ENCODE data around the gene MTCL3.
A peak's percentile ranks its signal among the peaks of the same experiment; 100 is the strongest.

Gene MTCL3

DNA sequence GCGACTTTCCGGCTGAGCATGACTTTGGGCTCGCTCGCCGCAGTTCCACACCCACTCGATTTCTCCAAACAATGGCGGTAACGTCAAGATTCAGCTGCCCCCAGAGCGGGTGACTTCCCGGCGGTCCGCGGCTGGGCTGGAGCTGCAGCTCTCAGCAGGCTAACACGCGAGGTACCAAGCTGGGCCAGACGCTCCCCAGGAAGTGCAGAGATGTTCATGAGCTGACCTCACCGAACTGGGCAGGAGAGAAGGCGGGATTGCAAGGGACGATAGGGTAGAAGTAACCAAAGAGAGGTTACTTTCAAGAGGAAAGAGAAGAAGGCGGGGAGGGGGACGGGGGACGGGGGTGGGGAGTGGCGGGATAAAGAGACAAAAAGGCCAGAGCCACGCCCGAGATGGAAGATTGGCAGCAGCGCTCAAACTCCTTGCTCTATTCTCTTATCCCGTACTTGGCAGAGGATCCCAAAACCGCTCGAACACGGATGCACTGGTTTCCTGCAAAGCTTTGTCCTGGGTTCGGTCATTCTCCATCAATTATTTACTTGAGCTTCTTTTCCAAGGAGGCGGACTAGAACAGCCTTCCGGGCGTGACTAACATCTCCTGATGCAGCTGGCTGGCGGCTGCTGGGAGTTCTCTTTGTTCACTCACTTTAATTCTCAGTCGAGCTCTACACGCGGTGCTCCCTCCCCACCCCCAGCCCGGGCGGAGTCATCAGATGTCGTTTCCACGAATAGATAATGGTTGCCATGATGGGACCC lies at the start of gene MTCL3:
Gene MTCL3 (minus strand): TSS at position 626 of the 759 bp plus-strand sequence.
- DNase-seq (ENCODE audit: low read depth in 4 of 4, low spot score in 1 of 4) = peak in 3 of 4 experiments; percentile 10 to 34 (median 14)

DNA sequence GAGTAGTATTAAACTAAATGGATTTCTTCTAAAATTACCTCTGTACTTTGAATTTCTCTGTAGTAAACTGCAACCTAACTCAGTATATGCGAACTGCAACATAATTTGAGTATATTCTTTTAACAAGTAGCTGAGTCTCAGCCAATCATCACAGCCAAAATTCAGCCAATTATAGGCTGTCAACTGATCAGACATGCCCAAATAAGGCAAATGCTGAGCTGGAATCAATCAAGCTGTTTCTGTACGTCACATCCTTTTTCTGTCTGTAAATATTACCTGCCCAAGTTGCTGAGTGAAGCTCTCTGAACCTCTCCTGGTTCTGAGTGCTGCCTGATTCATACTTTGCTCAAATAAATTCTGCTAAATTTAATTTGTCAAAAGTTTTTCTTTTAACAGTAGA lies 48.3 kb upstream of the MTCL3 start:
- no peak for DNase-seq (ENCODE audit: low read depth in 4 of 4, low spot score in 1 of 4)

DNA sequence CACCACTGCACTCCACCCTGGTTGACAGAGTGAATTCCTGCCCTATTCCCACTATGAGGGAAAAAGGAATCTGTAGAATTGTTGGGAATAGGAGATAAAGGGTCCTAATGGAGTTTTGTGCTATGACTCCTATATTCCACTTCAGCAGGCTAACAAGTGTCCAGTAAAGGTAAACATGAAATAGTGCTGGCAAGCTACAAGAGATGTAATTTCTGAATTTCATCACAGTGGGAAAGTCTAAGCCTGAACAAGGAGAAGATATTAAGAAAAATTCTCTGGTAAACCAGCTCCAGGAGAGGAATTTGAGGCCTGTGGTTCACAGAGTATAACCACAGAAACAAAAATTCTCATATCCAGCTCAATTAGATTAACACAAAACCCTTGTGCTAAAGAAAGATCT lies 47.5 kb upstream of the MTCL3 start:
- DNase-seq (ENCODE audit: low read depth in 4 of 4, low spot score in 1 of 4) = no peak

DNA sequence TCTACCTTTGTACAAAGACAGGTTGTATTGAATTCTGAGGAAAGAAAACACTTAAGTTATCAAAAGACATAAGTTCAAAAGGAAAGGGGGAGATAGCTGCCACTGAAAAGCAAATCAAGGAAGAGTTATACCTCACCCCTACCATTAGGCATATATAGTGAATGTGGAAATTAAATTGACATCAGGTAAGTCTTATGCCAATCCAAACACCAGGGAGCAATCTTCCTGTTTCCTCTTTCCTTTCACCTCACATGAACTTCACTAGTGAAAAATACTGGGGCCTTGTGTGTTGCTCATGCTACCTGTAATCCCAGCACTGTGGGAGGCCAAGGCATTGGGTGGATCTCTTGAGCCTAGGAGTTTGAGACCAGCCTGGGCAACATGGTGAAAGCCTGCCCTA lies 47.0 kb upstream of the MTCL3 start:
- DNase-seq (ENCODE audit: low read depth in 4 of 4, low spot score in 1 of 4) = no peak

GRCh38 chr6:127564761-127565160 lies 45.6 kb upstream of the MTCL3 start:
- DNase-seq (ENCODE audit: low read depth in 4 of 4, low spot score in 1 of 4) = no peak

DNA sequence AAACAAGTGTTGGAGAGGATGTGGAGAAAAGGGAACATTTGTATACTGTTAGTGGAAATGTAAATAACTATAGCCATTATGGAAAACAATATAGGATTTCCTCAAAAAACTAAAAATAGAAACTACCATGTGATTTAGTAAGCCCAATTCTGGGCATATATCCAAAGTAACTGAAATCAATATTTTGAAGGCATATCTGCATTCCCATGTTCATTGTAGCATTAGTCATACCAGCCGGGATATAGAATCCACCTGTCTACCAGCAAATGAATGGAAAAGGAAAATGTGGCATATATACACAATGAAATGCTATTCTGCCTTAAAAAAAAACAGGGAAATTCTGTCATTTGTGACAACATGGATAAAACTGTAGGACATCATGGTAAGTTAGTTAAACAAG lies 42.5 kb upstream of the MTCL3 start:
- no peak for DNase-seq (ENCODE audit: low read depth in 4 of 4, low spot score in 1 of 4)

DNA sequence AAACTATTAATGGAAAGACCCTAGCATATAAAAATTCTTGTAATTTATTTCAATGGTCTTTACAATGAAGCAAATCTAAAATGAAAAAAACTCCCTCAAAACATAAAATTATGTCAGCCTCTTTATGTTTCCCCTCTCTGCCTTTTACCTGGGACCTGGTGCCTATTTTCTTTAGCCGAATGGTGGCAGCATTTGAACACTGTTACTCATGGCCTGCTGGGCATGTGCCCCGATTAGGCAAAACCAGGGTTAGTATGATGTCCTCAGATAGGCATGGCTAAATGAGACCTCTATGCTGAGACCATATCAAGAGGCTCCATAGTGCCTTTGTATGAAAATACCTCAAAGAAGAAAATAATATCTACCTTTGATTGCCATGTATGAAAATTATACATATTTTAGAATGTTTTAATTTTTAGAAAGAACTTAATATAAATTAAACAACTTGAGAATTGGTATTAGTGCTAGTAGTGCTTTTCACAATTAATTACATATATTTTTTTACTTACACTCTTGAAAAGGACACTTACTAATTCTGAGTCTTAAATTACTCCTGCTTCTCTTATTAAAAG lies 35.4 kb upstream of the MTCL3 start:
- DNase-seq (ENCODE audit: low read depth in 4 of 4, low spot score in 1 of 4) = peak in 1 of 4 experiments; percentile 3

DNA sequence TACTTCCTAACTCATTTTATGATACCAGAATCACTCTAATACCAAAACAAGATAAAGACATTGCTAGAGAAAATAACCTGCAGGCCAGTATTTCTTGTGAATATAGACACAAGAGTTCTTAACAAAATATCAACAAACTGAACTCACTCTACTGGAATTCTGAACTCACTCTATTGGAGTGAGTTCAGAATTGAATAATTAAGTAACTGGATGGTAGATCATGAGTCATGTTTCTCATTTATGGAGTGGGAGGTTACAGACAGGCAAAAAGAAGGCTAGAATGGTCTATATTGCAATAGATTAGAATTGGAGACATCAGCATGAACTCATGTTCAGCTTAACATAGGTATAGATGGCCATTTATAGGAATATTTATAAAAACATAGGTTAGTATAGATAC lies 31.3 kb upstream of the MTCL3 start:
- DNase-seq (ENCODE audit: low read depth in 4 of 4, low spot score in 1 of 4) = no peak

- DNase-seq (ENCODE audit: low read depth in 4 of 4, low spot score in 1 of 4) = no peak
These were observed 28.9 kb upstream of the MTCL3 start for GRCh38 chr6:127547904-127548649.

- DNase-seq (ENCODE audit: low read depth in 4 of 4, low spot score in 1 of 4) = no peak
These were observed 28.1 kb upstream of the MTCL3 start for GRCh38 chr6:127547215-127547614.

GRCh38 chr6:127539272-127539671 lies 20.1 kb upstream of the MTCL3 start:
- no peak for DNase-seq (ENCODE audit: low read depth in 4 of 4, low spot score in 1 of 4)

DNA sequence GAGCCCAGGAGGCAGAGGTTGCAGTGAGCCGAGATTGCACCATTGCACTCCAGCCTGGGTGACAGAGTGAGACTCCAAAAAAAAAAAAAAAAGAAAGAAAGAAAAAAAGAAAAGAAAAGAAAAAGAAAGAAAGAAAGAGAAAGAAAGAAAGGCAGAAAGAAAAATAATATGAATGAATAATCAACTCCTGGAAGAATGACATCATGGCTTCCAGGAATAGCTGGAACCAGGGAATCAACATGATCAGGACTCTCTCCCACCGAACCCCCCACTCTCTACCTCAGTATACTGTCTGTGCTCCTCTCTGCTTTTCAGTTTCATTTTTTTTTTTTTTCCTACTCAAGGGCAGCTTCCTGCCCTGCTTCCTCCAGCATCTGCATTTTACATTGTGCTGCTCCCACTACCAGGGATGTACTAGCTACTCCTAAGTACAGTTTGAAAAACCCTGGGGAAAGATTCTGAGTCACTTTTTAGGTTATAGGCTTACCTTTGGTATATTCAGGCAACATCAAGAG lies 19.7 kb upstream of the MTCL3 start:
- no peak for DNase-seq (ENCODE audit: low read depth in 4 of 4, low spot score in 1 of 4)

GRCh38 chr6:127533736-127534135 lies 14.6 kb upstream of the MTCL3 start:
- no peak for DNase-seq (ENCODE audit: low read depth in 4 of 4, low spot score in 1 of 4)

- DNase-seq (ENCODE audit: low read depth in 4 of 4, low spot score in 1 of 4) = no peak
These were observed 13.9 kb upstream of the MTCL3 start for GRCh38 chr6:127533011-127533410.

GRCh38 chr6:127522714-127523113 lies 3.6 kb upstream of the MTCL3 start:
- no peak for DNase-seq (ENCODE audit: low read depth in 4 of 4, low spot score in 1 of 4)

DNA sequence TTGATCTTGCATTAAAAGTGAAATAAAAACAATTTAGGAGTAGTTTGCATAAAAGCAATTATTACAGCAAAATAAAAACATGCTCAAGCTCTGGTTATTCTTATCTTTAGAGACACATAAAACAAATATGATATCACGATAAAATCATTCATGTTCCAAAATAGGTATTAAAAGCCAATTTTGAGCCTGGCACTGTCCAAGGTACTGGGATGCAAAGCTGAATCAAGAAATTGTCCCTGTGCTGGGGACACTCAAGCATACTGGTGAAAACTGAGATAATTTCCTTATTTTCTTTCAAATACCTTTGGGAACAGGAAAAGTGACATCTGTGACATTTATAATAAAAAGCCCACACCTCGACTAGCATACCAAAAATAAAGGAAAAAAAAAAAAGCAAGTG lies 931 bp upstream of the MTCL3 start:
- no peak for DNase-seq (ENCODE audit: low read depth in 4 of 4, low spot score in 1 of 4)

GRCh38 chr6:127519469-127519785 lies 292 bp upstream of the MTCL3 start:
- no peak for DNase-seq (ENCODE audit: low read depth in 4 of 4, low spot score in 1 of 4)

DNA sequence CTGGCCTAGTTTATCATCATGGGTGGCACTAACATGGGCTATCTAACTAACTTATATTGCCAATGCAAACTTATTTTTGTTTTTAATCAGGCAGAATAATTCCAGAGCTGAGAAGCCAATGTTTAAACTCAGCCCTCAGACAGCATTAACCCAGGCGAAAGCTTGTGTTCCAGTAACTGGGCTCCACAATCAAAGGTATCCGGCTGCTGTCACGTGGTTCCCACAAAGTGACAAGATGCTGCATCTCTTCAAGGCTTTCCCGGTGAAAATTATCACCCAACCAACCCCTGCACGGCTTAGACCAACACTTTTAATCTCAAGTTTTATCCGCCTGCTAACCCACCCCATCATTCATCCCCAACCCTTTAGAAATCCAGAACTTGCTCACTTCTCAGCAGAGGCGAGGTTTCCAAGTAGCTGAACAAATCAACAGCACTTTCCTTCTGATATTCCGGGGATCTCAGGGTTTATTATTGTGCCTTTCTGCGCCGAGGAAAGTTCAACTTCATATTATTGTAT lies 885 bp downstream of the MTCL3 start:
- DNase-seq (ENCODE audit: low read depth in 4 of 4, low spot score in 1 of 4) = no peak

- DNase-seq (ENCODE audit: low read depth in 4 of 4, low spot score in 1 of 4) = no peak
These were observed 1.4 kb downstream of the MTCL3 start for GRCh38 chr6:127517693-127518092.

- peak in 2 of 4 experiments; percentile 16 to 41 for DNase-seq (ENCODE audit: low read depth in 4 of 4, low spot score in 1 of 4)
These were observed 2.4 kb downstream of the MTCL3 start for GRCh38 chr6:127516662-127517273.

Measured in stimulated activated CD4-positive, alpha-beta T cell treated with anti-CD3 and anti-CD28 coated beads, Interleukin-1b, Interleukin-23, amount 100 ng/mL, for 24 hours (primary cell).